ENCODE results near the gene ZC3HAV1.

The ZC3HAV1 gene

DNA sequence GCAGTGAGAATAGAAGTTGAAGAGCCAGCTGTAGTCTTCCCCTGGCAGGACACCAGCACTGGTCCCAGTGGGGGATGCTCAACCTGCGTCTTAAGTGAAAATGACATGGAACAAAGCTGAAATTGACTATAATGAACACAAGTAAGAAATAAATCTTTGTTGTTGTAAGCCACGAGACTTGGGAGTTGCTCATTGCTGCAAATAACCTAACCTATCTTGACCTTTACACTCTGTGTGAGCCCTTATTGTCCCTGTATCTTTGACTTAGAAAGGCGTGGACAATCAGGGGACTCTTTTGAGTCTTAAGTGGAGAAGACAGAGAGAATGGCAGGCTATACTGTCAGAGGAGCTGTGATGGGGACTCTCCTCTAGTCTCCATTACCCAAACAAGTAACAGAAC, 90.6 kb downstream of the ZC3HAV1 start:
- no peak for DNase-seq (ENCODE audit: low spot score)

DNA sequence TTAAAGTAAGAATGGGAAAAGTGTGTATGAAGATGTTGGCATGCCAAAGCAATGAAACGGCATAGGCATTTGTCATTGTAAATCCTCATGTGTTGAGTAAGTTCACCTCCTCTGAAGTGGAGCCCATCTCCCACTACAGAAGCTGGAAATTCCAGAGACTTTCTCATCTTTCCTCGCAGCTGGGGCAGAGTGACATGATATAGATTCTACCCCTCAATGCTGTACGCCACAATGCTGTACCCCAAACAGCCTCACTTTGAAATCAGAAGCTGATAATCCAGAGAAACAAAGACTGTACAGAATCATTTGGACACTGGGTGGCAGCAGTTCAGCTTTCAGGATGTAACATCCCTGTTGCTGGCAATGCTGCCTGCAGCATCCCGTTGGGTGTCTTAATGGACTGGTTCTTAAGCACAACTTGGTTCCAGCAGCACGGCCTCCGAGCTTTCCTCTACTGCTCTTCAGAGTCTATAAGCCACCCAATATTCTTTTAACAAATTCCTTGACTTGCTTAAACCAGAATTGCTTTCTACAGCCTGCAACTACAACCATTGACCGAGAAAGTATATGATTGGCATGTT, 92.5 kb downstream of the ZC3HAV1 start:
- no peak for DNase-seq (ENCODE audit: low spot score)

DNA sequence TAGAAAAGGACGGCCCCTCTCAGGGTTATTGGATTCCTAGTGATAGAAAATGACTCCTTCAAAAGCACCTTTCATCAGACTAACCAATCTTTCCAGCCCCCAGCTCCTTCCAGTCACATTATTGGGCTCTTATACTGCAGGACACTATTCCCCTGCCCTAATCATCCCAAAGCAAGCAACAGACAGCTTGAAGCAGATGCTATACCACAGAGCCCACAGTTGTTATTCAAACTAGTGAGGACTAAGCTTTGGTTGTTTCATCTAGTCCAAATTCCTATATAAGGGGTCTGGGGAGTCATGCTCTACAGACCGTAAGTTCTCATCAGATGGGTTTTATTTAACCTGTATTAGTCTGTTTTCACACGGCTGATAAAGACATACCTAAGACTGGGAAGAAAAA, 98.1 kb downstream of the ZC3HAV1 start:
- no peak for DNase-seq (ENCODE audit: low spot score)

DNA sequence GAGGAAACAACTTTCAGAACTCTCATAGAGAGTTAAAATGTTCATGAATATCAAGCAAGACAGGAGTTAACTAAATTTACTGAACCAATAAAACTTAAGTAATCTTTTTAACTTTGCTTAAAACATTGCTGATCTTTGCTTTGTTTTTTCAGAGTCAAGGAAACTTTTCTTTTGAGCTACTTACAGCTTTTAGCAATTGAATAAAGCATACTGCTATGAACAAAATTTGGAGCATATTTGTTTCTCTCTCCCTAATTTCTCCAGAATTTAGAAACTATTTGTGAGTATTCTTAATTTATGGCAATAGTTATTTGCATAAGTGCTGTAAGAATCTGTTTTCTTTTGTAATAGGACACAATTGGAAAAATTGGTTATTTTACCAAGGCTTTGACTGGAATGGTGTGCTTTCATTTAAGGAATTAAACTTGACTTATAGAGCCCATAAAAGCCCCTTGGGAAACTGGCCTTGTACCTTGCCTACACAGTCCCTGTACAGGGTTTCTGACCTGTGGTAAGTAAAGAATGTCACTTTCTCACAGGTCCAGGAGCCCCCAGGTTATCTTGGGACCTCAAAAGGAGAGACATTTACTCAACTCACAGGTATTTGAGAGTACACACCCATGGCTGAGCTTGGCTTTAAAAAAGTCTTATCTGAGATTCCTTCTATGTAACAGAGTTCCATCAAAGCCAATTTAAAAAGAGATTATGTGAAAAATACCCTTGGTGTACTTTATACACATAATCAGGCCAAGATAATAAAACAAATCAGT, 105.0 kb downstream of the ZC3HAV1 start:
- no peak for DNase-seq (ENCODE audit: low spot score)

DNA sequence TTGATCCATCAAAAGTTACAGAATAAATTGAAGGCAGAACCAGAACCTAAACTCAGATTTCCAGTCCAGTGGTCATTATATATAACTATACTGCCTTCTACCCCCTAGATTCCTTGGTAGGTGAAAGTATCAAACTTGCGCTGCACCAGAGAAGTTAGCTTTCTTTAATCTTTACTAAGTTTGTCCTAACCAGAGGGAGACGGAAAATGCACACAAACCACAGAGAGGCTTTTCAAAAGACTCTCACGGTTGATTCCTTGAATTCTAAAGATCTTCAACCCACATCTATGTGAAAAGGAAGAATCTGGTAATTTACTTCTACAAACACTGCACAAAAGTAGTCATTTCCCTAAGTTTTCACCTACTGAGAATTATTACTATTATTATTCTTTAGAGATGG, 110.1 kb downstream of the ZC3HAV1 start:
- no peak for DNase-seq (ENCODE audit: low spot score)
